Osteoblast (primary cell): ENCODE results near the gene ATE1. TPM values are rescaled to one million over a fixed set of nuclear protein-coding genes. Genes with fewer than 3 reads are reported as not detected.
"Not testable (repeated sequence)": the region's sequence is repeated elsewhere in the genome, so short reads cannot be mapped to it uniquely, and the experiment has no call there.

Experiments
- DNase-seq: peaks from one replicate; pipeline ENCODE4 v3.0.0; 2011; ENCODE audit warnings: low spot score, mixed read lengths; ENCODE audit not compliant: insufficient read length; ENCODE audit errors: missing footprints
- H2AFZ ChIP-seq: 2 replicates; pipeline ENCODE4 v1.6.0; 2011; ENCODE audit warnings: mild to moderate bottlenecking, low read length
- H3K27ac ChIP-seq: 2 replicates; pipeline ENCODE4 v1.5.1; 2011; ENCODE audit warnings: mild to moderate bottlenecking, low read depth, low read length, moderate library complexity
- H3K27me3 ChIP-seq: 2 replicates; pipeline ENCODE4 v1.6.0; 2012; ENCODE audit warnings: mild to moderate bottlenecking, control low read depth, inconsistent platforms, low read length, moderate library complexity; ENCODE audit not compliant: insufficient read depth
- H3K36me3 ChIP-seq: 2 replicates; pipeline ENCODE4 v1.5.1; 2011; ENCODE audit warnings: mild to moderate bottlenecking, low read length, control low read depth, moderate library complexity; ENCODE audit not compliant: insufficient read depth
- H3K4me1 ChIP-seq: 2 replicates; pipeline ENCODE4 v1.5.1; 2011; ENCODE audit warnings: mild to moderate bottlenecking, low read length, control low read depth, moderate library complexity; ENCODE audit not compliant: insufficient read depth
- H3K4me2 ChIP-seq: 2 replicates; pipeline ENCODE4 v1.6.0; 2011; ENCODE audit warnings: mild to moderate bottlenecking, low read length; ENCODE audit not compliant: insufficient read depth
- H3K4me3 ChIP-seq: fragments of 200-600 bp; sonication (generic); 3 replicates; pipeline ENCODE4 v1.5.1; 2012; ENCODE audit warnings: mild to moderate bottlenecking, low read length, inconsistent platforms; ENCODE audit not compliant: insufficient read depth
- H3K79me2 ChIP-seq: 2 replicates; pipeline ENCODE4 v1.6.0; 2012; ENCODE audit warnings: mild to moderate bottlenecking, low read length, control low read depth, inconsistent platforms; ENCODE audit not compliant: insufficient read depth
- H3K9me3 ChIP-seq: 2 replicates; pipeline ENCODE4 v1.5.1; 2011; ENCODE audit warnings: low read depth, low read length, control low read depth
- H4K20me1 ChIP-seq: 2 replicates; pipeline ENCODE4 v1.6.0; 2012; ENCODE audit warnings: mild to moderate bottlenecking, low read length, control low read depth; ENCODE audit not compliant: insufficient read depth
- CTCF ChIP-seq: IDR thresholded peaks from 2 replicates; pipeline ENCODE4 v1.5.1; 2011; ENCODE audit warnings: mild to moderate bottlenecking, low read depth, low read length, moderate library complexity; ENCODE audit errors: extremely low read depth
- total RNA-seq: library from RNA; depleted of rRNA; stranded (reverse); fragments of >200 nt; gene quantifications from 2 replicates; pipeline ENCODE4 v1.2.3, GENCODE V29; 2012

ATE1 gene
- total RNA-seq, 1 donor, result 21.0 TPM

- no peaks in the 10 kb centered on the region for H3K4me1 ChIP-seq
- no peaks in the 10 kb centered on the region for H4K20me1 ChIP-seq
- H3K9me3 ChIP-seq, result no peaks in the 10 kb centered on the region
- no peak overlapping the region for H3K4me2 ChIP-seq
- H3K4me3 ChIP-seq, result no peak overlapping the region
- H3K36me3 ChIP-seq, result no peaks in the 10 kb centered on the region
- DNase-seq, result no peak
- H3K27ac ChIP-seq, result no peak overlapping the region
- H3K27me3 ChIP-seq, result no peaks in the 10 kb centered on the region
- TF ChIP-seq CTCF, result no peak
- no peak overlapping the region for H2AFZ ChIP-seq
- no peaks in the 10 kb centered on the region for H3K79me2 ChIP-seq
Measured at GRCh38 chr10:121771966-121772365, 155.9 kb downstream of the ATE1 start.

- no peak for DNase-seq
- Histone ChIP-seq H3K27ac (no peak overlapping the region), H2AFZ (no peak overlapping the region), H3K27me3 (no peaks in the 10 kb centered on the region), H3K79me2 (no peaks in the 10 kb centered on the region), H4K20me1 (no peaks in the 10 kb centered on the region), H3K4me3 (no peak overlapping the region), H3K4me2 (no peak overlapping the region), H3K4me1 (no peaks in the 10 kb centered on the region), H3K36me3 (no peaks in the 10 kb centered on the region), H3K9me3 (no peaks in the 10 kb centered on the region)
- TF ChIP-seq CTCF, result no peak
Measured at GRCh38 chr10:121766426-121766825, 161.4 kb downstream of the ATE1 start.

GRCh38 chr10:121765204-121765603 is 162.6 kb downstream of the ATE1 start:
- Histone ChIP-seq H3K4me2 (no peak overlapping the region), H2AFZ (no peak overlapping the region), H4K20me1 (no peaks in the 10 kb centered on the region), H3K4me1 (no peaks in the 10 kb centered on the region), H3K27me3 (no peaks in the 10 kb centered on the region), H3K36me3 (no peaks in the 10 kb centered on the region), H3K27ac (no peak overlapping the region), H3K4me3 (no peak overlapping the region), H3K79me2 (no peaks in the 10 kb centered on the region), H3K9me3 (no peaks in the 10 kb centered on the region)
- TF ChIP-seq CTCF, result no peak
- no peak for DNase-seq

GRCh38 chr10:121764233-121764942 is 163.4 kb downstream of the ATE1 start:
- Histone ChIP-seq H3K27me3 (no peaks in the 10 kb centered on the region), H3K27ac (no peak overlapping the region), H3K4me2 (no peak overlapping the region), H2AFZ (no peak overlapping the region), H3K36me3 (no peaks in the 10 kb centered on the region), H3K79me2 (no peaks in the 10 kb centered on the region), H3K4me3 (no peak overlapping the region), H4K20me1 (no peaks in the 10 kb centered on the region), H3K9me3 (peaks cover 5% of the 10 kb centered on the region), H3K4me1 (no peaks in the 10 kb centered on the region)
- DNase-seq, result peak; percentile 4
- TF ChIP-seq CTCF, result no peak

- not testable (repeated sequence) for H4K20me1 ChIP-seq, H3K36me3 ChIP-seq, H3K4me2 ChIP-seq, H3K9me3 ChIP-seq, H3K27me3 ChIP-seq, DNase-seq, H3K4me3 ChIP-seq, H3K79me2 ChIP-seq, H2AFZ ChIP-seq, H3K27ac ChIP-seq
- H3K4me1 ChIP-seq, result peaks cover 19% of the 10 kb centered on the region
Measured at GRCh38 chr10:121757241-121757640, 170.6 kb downstream of the ATE1 start.

- DNase-seq, H3K79me2 ChIP-seq, H3K4me2 ChIP-seq, H3K4me3 ChIP-seq, H4K20me1 ChIP-seq, H2AFZ ChIP-seq, H3K27ac ChIP-seq, H3K36me3 ChIP-seq, H3K27me3 ChIP-seq, H3K9me3 ChIP-seq: not testable (repeated sequence)
- H3K4me1 ChIP-seq, result peaks cover 19% of the 10 kb centered on the region
Measured at GRCh38 chr10:121755496-121755895, 172.3 kb downstream of the ATE1 start.
